HEK293T (cell line): ENCODE data around the gene VPS50.

Experiments used
- CTCF ChIA-PET: fragments of 350-600 bp; formaldehyde crosslinking; extraction: SDS; loops from one replicate; lab custom pipeline; 2021; ENCODE audit warnings: antibody characterized with exemption, inconsistent platforms; lab: Yijun Ruan, JAX
- POLR2A ChIA-PET: fragments of 350-600 bp; formaldehyde crosslinking; extraction: SDS; loops from one replicate; lab custom pipeline; 2020; ENCODE audit warnings: antibody characterized with exemption, inconsistent platforms; lab: Yijun Ruan, JAX
- DNase-seq: peaks from one replicate; pipeline ENCODE4 v3.0.0; 2012; ENCODE audit warnings: mixed read lengths; ENCODE audit errors: extremely low spot score
- ARNT ChIP-seq: fragments of 450-650 bp; IDR thresholded peaks from 2 replicates; pipeline ENCODE4 v1.6.1; 2017; ENCODE audit warnings: mild to moderate bottlenecking
- BHLHE40 ChIP-seq: fragments of 450-650 bp; IDR thresholded peaks from 2 replicates; pipeline ENCODE4 v1.6.1; 2016; ENCODE audit warnings: mild to moderate bottlenecking, moderate library complexity, borderline replicate concordance
- CTBP1 ChIP-seq: fragments of 450-650 bp; IDR thresholded peaks from 2 replicates; pipeline ENCODE4 v1.6.1; 2016; ENCODE audit warnings: borderline replicate concordance
- ELF4 ChIP-seq: fragments of 450-650 bp; IDR thresholded peaks from 2 replicates; pipeline ENCODE4 v1.6.1; 2017; ENCODE audit warnings: antibody characterized with exemption
- FOXA1 ChIP-seq: fragments of 450-650 bp; IDR thresholded peaks from 2 replicates; pipeline ENCODE4 v1.6.1; 2016; ENCODE audit warnings: mild to moderate bottlenecking
- FOXK2 ChIP-seq: fragments of 450-650 bp; IDR thresholded peaks from 2 replicates; pipeline ENCODE4 v1.6.1; 2016; ENCODE audit warnings: mild to moderate bottlenecking
- FOXM1 ChIP-seq: fragments of 450-650 bp; IDR thresholded peaks from 2 replicates; pipeline ENCODE4 v1.6.1; 2017; ENCODE audit warnings: mild to moderate bottlenecking, borderline replicate concordance
- HDGF ChIP-seq: fragments of 450-650 bp; IDR thresholded peaks from 2 replicates; pipeline ENCODE4 v1.6.1; 2017; ENCODE audit warnings: antibody characterized with exemption, borderline replicate concordance
- L3MBTL2 ChIP-seq: fragments of 450-650 bp; conservative IDR thresholded peaks from 2 replicates; pipeline ENCODE4 v1.6.1; 2016; ENCODE audit warnings: mild to moderate bottlenecking
- LEF1 ChIP-seq: fragments of 450-650 bp; IDR thresholded peaks from 2 replicates; pipeline ENCODE4 v1.6.1; 2017; ENCODE audit warnings: mild to moderate bottlenecking, borderline replicate concordance
- NFRKB ChIP-seq: fragments of 450-650 bp; IDR thresholded peaks from 2 replicates; pipeline ENCODE4 v1.6.1; 2016; ENCODE audit warnings: mild to moderate bottlenecking, moderate library complexity
- PKNOX1 ChIP-seq: fragments of 450-650 bp; IDR thresholded peaks from 2 replicates; pipeline ENCODE4 v1.6.1; 2016
- SP1 ChIP-seq: fragments of 450-650 bp; IDR thresholded peaks from 2 replicates; pipeline ENCODE4 v1.6.1; 2017
- SUZ12 ChIP-seq: fragments of 450-650 bp; IDR thresholded peaks from 2 replicates; pipeline ENCODE4 v1.6.1; 2016; ENCODE audit warnings: mild to moderate bottlenecking
- TARDBP ChIP-seq: fragments of 450-650 bp; IDR thresholded peaks from 2 replicates; pipeline ENCODE4 v1.6.1; 2016
- ZNF384 ChIP-seq: fragments of 450-650 bp; IDR thresholded peaks from 2 replicates; pipeline ENCODE4 v1.6.1; 2016

VPS50 gene

GRCh38 chr7:93293229-93293628, 61.1 kb downstream of the VPS50 start:
- POLR2A ChIA-PET = no interaction called here
- DNase-seq = no peak
- TF ChIP-seq LEF1 (no peak), PKNOX1 (no peak), BHLHE40 (no peak), SP1 (no peak), CTBP1 (no peak)
- CTCF ChIA-PET = no interaction called here

GRCh38 chr7:93298206-93298605, 66.0 kb downstream of the VPS50 start:
- no peak for TF ChIP-seq PKNOX1
- no peak for TF ChIP-seq BHLHE40
- no peak for TF ChIP-seq ARNT
- no peak for TF ChIP-seq SP1
- TF ChIP-seq TARDBP = no peak
- no peak for TF ChIP-seq L3MBTL2
- no peak for TF ChIP-seq NFRKB
- TF ChIP-seq ELF4 = no peak
- no peak for TF ChIP-seq HDGF
- POLR2A ChIA-PET = no interaction called here
- CTCF ChIA-PET = no interaction called here
- DNase-seq = no peak

GRCh38 chr7:93298671-93299070, 66.5 kb downstream of the VPS50 start:
- TF ChIP-seq PKNOX1 (no peak), BHLHE40 (no peak), LEF1 (no peak), FOXK2 (no peak), TARDBP (no peak), NFRKB (no peak), SUZ12 (no peak), HDGF (no peak), ARNT (no peak), FOXM1 (no peak), ZNF384 (no peak), SP1 (no peak)
- no peak for DNase-seq
- POLR2A ChIA-PET = no interaction called here
- CTCF ChIA-PET = no interaction called here

- TF ChIP-seq SP1 = no peak
- no peak for TF ChIP-seq L3MBTL2
- TF ChIP-seq TARDBP = no peak
- no peak for TF ChIP-seq ARNT
- TF ChIP-seq NFRKB = no peak
- no peak for TF ChIP-seq CTBP1
- no peak for TF ChIP-seq FOXM1
- no peak for TF ChIP-seq ELF4
- no peak for TF ChIP-seq PKNOX1
- no peak for TF ChIP-seq ZNF384
- TF ChIP-seq SUZ12 = no peak
- no peak for TF ChIP-seq BHLHE40
- TF ChIP-seq LEF1 = no peak
- TF ChIP-seq FOXK2 = no peak
- no peak for TF ChIP-seq HDGF
- TF ChIP-seq FOXA1 = no peak
- ChIA-PET POLR2A (no interaction called here), CTCF (no interaction called here)
- DNase-seq = no peak
These were observed 69.6 kb downstream of the VPS50 start for GRCh38 chr7:93301736-93302135.

GRCh38 chr7:93307131-93307660, 75.0 kb downstream of the VPS50 start:
- CTCF ChIA-PET = no interaction called here
- POLR2A ChIA-PET = no interaction called here
- DNase-seq = no peak
- TF ChIP-seq HDGF = no peak
- no peak for TF ChIP-seq BHLHE40
- TF ChIP-seq LEF1 = no peak
- TF ChIP-seq FOXM1 = no peak

GRCh38 chr7:93307943-93308342, 75.8 kb downstream of the VPS50 start:
- ChIA-PET CTCF (interaction anchor here (0.8 kb wide), 1 partner anchor 25 kb away, joined by 3 read pairs; no protein-coding TSS in a partner anchor), POLR2A (no interaction called here)
- TF ChIP-seq ELF4 (no peak), ZNF384 (no peak), HDGF (no peak), FOXM1 (no peak), BHLHE40 (no peak), SP1 (no peak), CTBP1 (no peak), SUZ12 (no peak), L3MBTL2 (no peak), TARDBP (no peak)
- DNase-seq = no peak

- TF ChIP-seq BHLHE40 (no peak), SP1 (no peak), CTBP1 (no peak), ARNT (no peak), L3MBTL2 (no peak), ELF4 (no peak), HDGF (no peak), TARDBP (no peak), ZNF384 (no peak), FOXA1 (no peak), FOXK2 (no peak), PKNOX1 (no peak), LEF1 (no peak), SUZ12 (no peak), NFRKB (no peak), FOXM1 (no peak)
- DNase-seq = no peak
- CTCF ChIA-PET = no interaction called here
- POLR2A ChIA-PET = no interaction called here
These were observed 78.2 kb downstream of the VPS50 start for GRCh38 chr7:93310346-93310745.
